ENCODE measurements around the gene PTPRD. TPM values are rescaled to one million over a fixed set of nuclear protein-coding genes. Genes with fewer than 3 reads are reported as not detected.

Gene PTPRD
- total and polyA plus RNA-seq, 2 donors, result 2.2 to 13.5 TPM

- no peaks in the 10 kb centered on the region for H3K36me3 ChIP-seq (ENCODE audit: control insufficient read depth in 2 of 2, insufficient read depth in 2 of 2, low read length in 1 of 2)
- H3K4me1 ChIP-seq (ENCODE audit: control insufficient read depth in 2 of 2, insufficient read depth in 2 of 2, low read length in 2 of 2), result no peaks in the 10 kb centered on the region
- 93% methylated on average over 2 of the region's 2 CpGs for WGBS
- no peaks in the 10 kb centered on the region for H3K9me3 ChIP-seq (ENCODE audit: control insufficient read depth in 2 of 2, insufficient read depth in 1 of 2, low read length in 1 of 2)
- no peak overlapping the region for H3K27ac ChIP-seq (ENCODE audit: low read depth in 1 of 2, low read length in 1 of 2)
- H3K4me3 ChIP-seq (ENCODE audit: low read length in 2 of 2), result no peak overlapping the region
- DNase-seq (ENCODE audit: low read depth in 6 of 9, low spot score in 9 of 9), result no peak
- no peaks in the 10 kb centered on the region for H3K27me3 ChIP-seq (ENCODE audit: control insufficient read depth in 2 of 2, insufficient read depth in 1 of 2, low read length in 1 of 2)
Measured at GRCh38 chr9:9729082-9729481, 883.7 kb downstream of the PTPRD start.

GRCh38 chr9:9719373-9720112, 893.3 kb downstream of the PTPRD start:
- DNase-seq (ENCODE audit: low read depth in 6 of 9, low spot score in 9 of 9), result no peak
- Histone ChIP-seq H3K36me3 (ENCODE audit: control insufficient read depth in 2 of 2, insufficient read depth in 2 of 2, low read length in 1 of 2) (no peaks in the 10 kb centered on the region), H3K4me3 (ENCODE audit: low read length in 2 of 2) (no peak overlapping the region), H3K27me3 (ENCODE audit: control insufficient read depth in 2 of 2, insufficient read depth in 1 of 2, low read length in 1 of 2) (no peaks in the 10 kb centered on the region), H3K27ac (ENCODE audit: low read depth in 1 of 2, low read length in 1 of 2) (no peak overlapping the region), H3K9me3 (ENCODE audit: control insufficient read depth in 2 of 2, insufficient read depth in 1 of 2, low read length in 1 of 2) (peaks cover 1 to 19% of the 10 kb centered on the region in 2 donors), H3K4me1 (ENCODE audit: control insufficient read depth in 2 of 2, insufficient read depth in 2 of 2, low read length in 2 of 2) (no peaks in the 10 kb centered on the region)
- 89% methylated on average over 16 of the region's 16 CpGs for WGBS

GRCh38 chr9:9718691-9719090, 894.1 kb downstream of the PTPRD start:
- H3K4me1 ChIP-seq (ENCODE audit: control insufficient read depth in 2 of 2, insufficient read depth in 2 of 2, low read length in 2 of 2), result no peaks in the 10 kb centered on the region
- H3K4me3 ChIP-seq (ENCODE audit: low read length in 2 of 2), result no peak overlapping the region
- no peaks in the 10 kb centered on the region for H3K27me3 ChIP-seq (ENCODE audit: control insufficient read depth in 2 of 2, insufficient read depth in 1 of 2, low read length in 1 of 2)
- H3K27ac ChIP-seq (ENCODE audit: low read depth in 1 of 2, low read length in 1 of 2), result no peak overlapping the region
- H3K36me3 ChIP-seq (ENCODE audit: control insufficient read depth in 2 of 2, insufficient read depth in 2 of 2, low read length in 1 of 2), result no peaks in the 10 kb centered on the region
- H3K9me3 ChIP-seq (ENCODE audit: control insufficient read depth in 2 of 2, insufficient read depth in 1 of 2, low read length in 1 of 2), result peaks cover 1 to 19% of the 10 kb centered on the region in 2 donors
- DNase-seq (ENCODE audit: low read depth in 6 of 9, low spot score in 9 of 9), result no peak
- WGBS, result 61% methylated on average over 3 of the region's 3 CpGs

GRCh38 chr9:9679433-9679832, 933.4 kb downstream of the PTPRD start:
- 96% methylated on average over 3 of the region's 3 CpGs for WGBS
- no peaks in the 10 kb centered on the region for H3K4me1 ChIP-seq (ENCODE audit: control insufficient read depth in 2 of 2, insufficient read depth in 2 of 2, low read length in 2 of 2)
- H3K27me3 ChIP-seq (ENCODE audit: control insufficient read depth in 2 of 2, insufficient read depth in 1 of 2, low read length in 1 of 2), result no peaks in the 10 kb centered on the region
- H3K9me3 ChIP-seq (ENCODE audit: control insufficient read depth in 2 of 2, insufficient read depth in 1 of 2, low read length in 1 of 2), result no peaks in the 10 kb centered on the region
- DNase-seq (ENCODE audit: low read depth in 6 of 9, low spot score in 9 of 9), result no peak
- H3K36me3 ChIP-seq (ENCODE audit: control insufficient read depth in 2 of 2, insufficient read depth in 2 of 2, low read length in 1 of 2), result no peaks in the 10 kb centered on the region
- H3K4me3 ChIP-seq (ENCODE audit: low read length in 2 of 2), result no peak overlapping the region
- no peak overlapping the region for H3K27ac ChIP-seq (ENCODE audit: low read depth in 1 of 2, low read length in 1 of 2)

GRCh38 chr9:9674461-9674860, 938.3 kb downstream of the PTPRD start:
- no peaks in the 10 kb centered on the region for H3K9me3 ChIP-seq (ENCODE audit: control insufficient read depth in 2 of 2, insufficient read depth in 1 of 2, low read length in 1 of 2)
- no peaks in the 10 kb centered on the region for H3K4me1 ChIP-seq (ENCODE audit: control insufficient read depth in 2 of 2, insufficient read depth in 2 of 2, low read length in 2 of 2)
- no peak for DNase-seq (ENCODE audit: low read depth in 6 of 9, low spot score in 9 of 9)
- no peaks in the 10 kb centered on the region for H3K27me3 ChIP-seq (ENCODE audit: control insufficient read depth in 2 of 2, insufficient read depth in 1 of 2, low read length in 1 of 2)
- WGBS, result 97% methylated on average over 3 of the region's 3 CpGs
- no peak overlapping the region for H3K27ac ChIP-seq (ENCODE audit: low read depth in 1 of 2, low read length in 1 of 2)
- no peaks in the 10 kb centered on the region for H3K36me3 ChIP-seq (ENCODE audit: control insufficient read depth in 2 of 2, insufficient read depth in 2 of 2, low read length in 1 of 2)
- H3K4me3 ChIP-seq (ENCODE audit: low read length in 2 of 2), result no peak overlapping the region

GRCh38 chr9:9670454-9670853, 942.3 kb downstream of the PTPRD start:
- H3K36me3 ChIP-seq (ENCODE audit: control insufficient read depth in 2 of 2, insufficient read depth in 2 of 2, low read length in 1 of 2), result no peaks in the 10 kb centered on the region
- no peak overlapping the region for H3K27ac ChIP-seq (ENCODE audit: low read depth in 1 of 2, low read length in 1 of 2)
- H3K9me3 ChIP-seq (ENCODE audit: control insufficient read depth in 2 of 2, insufficient read depth in 1 of 2, low read length in 1 of 2), result no peaks in the 10 kb centered on the region
- 85% methylated on average over 3 of the region's 3 CpGs for WGBS
- H3K4me1 ChIP-seq (ENCODE audit: control insufficient read depth in 2 of 2, insufficient read depth in 2 of 2, low read length in 2 of 2), result no peaks in the 10 kb centered on the region
- no peak for DNase-seq (ENCODE audit: low read depth in 6 of 9, low spot score in 9 of 9)
- no peak overlapping the region for H3K4me3 ChIP-seq (ENCODE audit: low read length in 2 of 2)
- H3K27me3 ChIP-seq (ENCODE audit: control insufficient read depth in 2 of 2, insufficient read depth in 1 of 2, low read length in 1 of 2), result no peaks in the 10 kb centered on the region

- H3K4me1 ChIP-seq (ENCODE audit: control insufficient read depth in 2 of 2, insufficient read depth in 2 of 2, low read length in 2 of 2), result no peaks in the 10 kb centered on the region
- 95% methylated on average over 3 of the region's 3 CpGs for WGBS
- H3K27ac ChIP-seq (ENCODE audit: low read depth in 1 of 2, low read length in 1 of 2), result no peak overlapping the region
- no peak for DNase-seq (ENCODE audit: low read depth in 6 of 9, low spot score in 9 of 9)
- H3K36me3 ChIP-seq (ENCODE audit: control insufficient read depth in 2 of 2, insufficient read depth in 2 of 2, low read length in 1 of 2), result no peaks in the 10 kb centered on the region
- H3K4me3 ChIP-seq (ENCODE audit: low read length in 2 of 2), result no peak overlapping the region
- H3K27me3 ChIP-seq (ENCODE audit: control insufficient read depth in 2 of 2, insufficient read depth in 1 of 2, low read length in 1 of 2), result no peaks in the 10 kb centered on the region
- no peaks in the 10 kb centered on the region for H3K9me3 ChIP-seq (ENCODE audit: control insufficient read depth in 2 of 2, insufficient read depth in 1 of 2, low read length in 1 of 2)
Measured at GRCh38 chr9:9645006-9645405, 967.8 kb downstream of the PTPRD start.

- Histone ChIP-seq H3K4me1 (ENCODE audit: control insufficient read depth in 2 of 2, insufficient read depth in 2 of 2, low read length in 2 of 2) (no peaks in the 10 kb centered on the region), H3K27ac (ENCODE audit: low read depth in 1 of 2, low read length in 1 of 2) (no peak overlapping the region), H3K4me3 (ENCODE audit: low read length in 2 of 2) (no peak overlapping the region), H3K27me3 (ENCODE audit: control insufficient read depth in 2 of 2, insufficient read depth in 1 of 2, low read length in 1 of 2) (no peaks in the 10 kb centered on the region), H3K9me3 (ENCODE audit: control insufficient read depth in 2 of 2, insufficient read depth in 1 of 2, low read length in 1 of 2) (no peaks in the 10 kb centered on the region), H3K36me3 (ENCODE audit: control insufficient read depth in 2 of 2, insufficient read depth in 2 of 2, low read length in 1 of 2) (no peaks in the 10 kb centered on the region)
- DNase-seq (ENCODE audit: low read depth in 6 of 9, low spot score in 9 of 9), result no peak
- 95% methylated on average over 2 of the region's 2 CpGs for WGBS
Measured at GRCh38 chr9:9631284-9631683, 981.5 kb downstream of the PTPRD start.

GRCh38 chr9:9625248-9625647, 987.6 kb downstream of the PTPRD start:
- no peak overlapping the region for H3K4me3 ChIP-seq (ENCODE audit: low read length in 2 of 2)
- H3K27ac ChIP-seq (ENCODE audit: low read depth in 1 of 2, low read length in 1 of 2), result no peak overlapping the region
- H3K36me3 ChIP-seq (ENCODE audit: control insufficient read depth in 2 of 2, insufficient read depth in 2 of 2, low read length in 1 of 2), result no peaks in the 10 kb centered on the region
- H3K9me3 ChIP-seq (ENCODE audit: control insufficient read depth in 2 of 2, insufficient read depth in 1 of 2, low read length in 1 of 2), result no peaks in the 10 kb centered on the region
- no peaks in the 10 kb centered on the region for H3K4me1 ChIP-seq (ENCODE audit: control insufficient read depth in 2 of 2, insufficient read depth in 2 of 2, low read length in 2 of 2)
- WGBS, result 97% methylated on average over 5 of the region's 5 CpGs
- H3K27me3 ChIP-seq (ENCODE audit: control insufficient read depth in 2 of 2, insufficient read depth in 1 of 2, low read length in 1 of 2), result no peaks in the 10 kb centered on the region
- no peak for DNase-seq (ENCODE audit: low read depth in 6 of 9, low spot score in 9 of 9)

Data from thymus (tissue), 11 donors.